ENCODE results near the gene ABHD5. TPM values are rescaled to one million over a fixed set of nuclear protein-coding genes. Genes with fewer than 3 reads are reported as not detected.
A peak's percentile ranks its signal among the peaks of the same experiment; 100 is the strongest.

The ABHD5 gene
- total RNA-seq, 1 donor = 37.6 TPM

DNA sequence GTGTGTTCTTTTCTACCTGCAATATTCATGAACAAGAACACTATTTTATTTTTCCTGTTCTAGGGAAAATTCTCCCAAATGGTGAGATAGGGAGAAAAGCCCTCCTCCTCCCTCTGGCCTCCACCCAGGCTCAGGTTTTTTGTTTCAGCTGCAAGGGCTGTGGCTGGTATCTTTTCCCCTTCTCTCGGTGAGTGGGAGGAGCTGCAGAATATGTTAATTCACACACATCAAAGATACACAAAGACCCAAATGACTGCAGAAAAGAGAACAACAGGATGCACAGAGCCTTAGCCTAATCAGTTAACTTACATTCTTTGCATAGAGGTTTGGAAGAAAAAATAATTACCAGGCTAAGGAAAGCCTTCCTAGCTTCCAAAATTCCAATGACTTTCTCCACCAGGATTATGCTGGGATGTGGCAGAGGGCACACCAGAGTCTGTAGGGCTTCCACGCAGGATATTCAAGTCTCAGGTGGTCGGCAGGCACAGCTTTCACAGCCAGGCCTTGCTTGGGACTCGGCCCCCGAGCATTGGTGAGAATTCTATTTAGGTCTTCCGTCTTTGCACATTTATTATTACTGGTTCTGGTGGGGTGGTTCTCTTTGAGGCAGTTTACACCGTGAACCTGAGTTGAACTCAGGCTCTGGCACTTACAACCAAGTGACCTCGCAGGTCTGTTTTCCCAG is 64.9 kb downstream of the ABHD5 start:
- Histone ChIP-seq H3K4me3 (ENCODE audit: insufficient read depth, low read length) (no peak overlapping the region), H3K27me3 (ENCODE audit: insufficient read depth, low read length) (no peaks in the 10 kb centered on the region), H3K9me3 (ENCODE audit: low read depth, low read length) (no peaks in the 10 kb centered on the region), H3K4me2 (ENCODE audit: insufficient read depth, low read length) (no peak overlapping the region), H4K20me1 (ENCODE audit: insufficient read depth, low read length) (no peaks in the 10 kb centered on the region), H3K27ac (ENCODE audit: low read depth, low read length) (no peak overlapping the region), H3K36me3 (ENCODE audit: insufficient read depth, low read length) (no peaks in the 10 kb centered on the region), H3K79me2 (ENCODE audit: insufficient read depth, low read length) (no peaks in the 10 kb centered on the region), H3K4me1 (ENCODE audit: insufficient read depth, low read length) (peaks cover 40% of the 10 kb centered on the region), H2AFZ (ENCODE audit: low read length) (no peak overlapping the region)
- no peak for DNase-seq (ENCODE audit: insufficient read length, low spot score, missing footprints)
- no peak for TF ChIP-seq CTCF (IDR thresholded peaks at IDR 0.05; ENCODE audit: extremely low read depth, low read depth, low read length)

DNA sequence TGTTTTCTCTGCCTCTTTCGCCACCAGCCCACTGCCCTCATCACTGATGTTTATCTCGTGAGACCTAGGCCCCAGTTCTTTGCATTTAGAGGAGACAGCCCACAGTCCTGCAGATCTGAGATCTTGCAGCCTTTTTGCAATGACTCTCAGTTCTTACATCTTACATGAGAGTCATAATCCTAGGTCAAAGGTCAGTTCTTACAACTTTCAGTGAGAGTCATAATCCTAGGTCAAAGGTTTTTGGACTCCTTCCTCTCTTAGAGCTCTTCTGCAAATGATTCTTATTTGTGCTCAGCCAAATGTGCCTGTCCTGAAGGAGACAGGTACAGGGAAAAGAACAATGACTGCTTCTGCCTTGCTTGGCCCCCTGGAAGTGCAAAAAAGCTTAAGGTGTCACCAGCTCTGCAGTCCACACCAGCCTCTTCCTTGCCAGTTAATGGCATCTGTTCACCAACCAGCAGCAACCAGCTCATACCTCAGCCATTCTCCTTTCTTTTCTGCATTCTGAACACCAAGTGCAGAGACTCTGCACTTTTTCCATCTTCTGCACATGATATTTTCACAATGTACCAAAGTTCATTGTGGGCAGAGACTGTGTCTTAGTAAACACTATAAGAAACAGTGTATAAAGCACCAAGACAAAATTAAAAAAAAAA is 67.1 kb downstream of the ABHD5 start:
- Histone ChIP-seq H2AFZ (ENCODE audit: low read length) (no peak overlapping the region), H3K27me3 (ENCODE audit: insufficient read depth, low read length) (no peaks in the 10 kb centered on the region), H3K4me2 (ENCODE audit: insufficient read depth, low read length) (no peak overlapping the region), H3K79me2 (ENCODE audit: insufficient read depth, low read length) (no peaks in the 10 kb centered on the region), H3K27ac (ENCODE audit: low read depth, low read length) (no peak overlapping the region), H3K36me3 (ENCODE audit: insufficient read depth, low read length) (no peaks in the 10 kb centered on the region), H3K9me3 (ENCODE audit: low read depth, low read length) (no peaks in the 10 kb centered on the region), H3K4me1 (ENCODE audit: insufficient read depth, low read length) (peaks cover 40% of the 10 kb centered on the region), H3K4me3 (ENCODE audit: insufficient read depth, low read length) (no peak overlapping the region), H4K20me1 (ENCODE audit: insufficient read depth, low read length) (no peaks in the 10 kb centered on the region)
- no peak for TF ChIP-seq CTCF (IDR thresholded peaks at IDR 0.05; ENCODE audit: extremely low read depth, low read depth, low read length)
- DNase-seq (ENCODE audit: insufficient read length, low spot score, missing footprints) = no peak

DNA sequence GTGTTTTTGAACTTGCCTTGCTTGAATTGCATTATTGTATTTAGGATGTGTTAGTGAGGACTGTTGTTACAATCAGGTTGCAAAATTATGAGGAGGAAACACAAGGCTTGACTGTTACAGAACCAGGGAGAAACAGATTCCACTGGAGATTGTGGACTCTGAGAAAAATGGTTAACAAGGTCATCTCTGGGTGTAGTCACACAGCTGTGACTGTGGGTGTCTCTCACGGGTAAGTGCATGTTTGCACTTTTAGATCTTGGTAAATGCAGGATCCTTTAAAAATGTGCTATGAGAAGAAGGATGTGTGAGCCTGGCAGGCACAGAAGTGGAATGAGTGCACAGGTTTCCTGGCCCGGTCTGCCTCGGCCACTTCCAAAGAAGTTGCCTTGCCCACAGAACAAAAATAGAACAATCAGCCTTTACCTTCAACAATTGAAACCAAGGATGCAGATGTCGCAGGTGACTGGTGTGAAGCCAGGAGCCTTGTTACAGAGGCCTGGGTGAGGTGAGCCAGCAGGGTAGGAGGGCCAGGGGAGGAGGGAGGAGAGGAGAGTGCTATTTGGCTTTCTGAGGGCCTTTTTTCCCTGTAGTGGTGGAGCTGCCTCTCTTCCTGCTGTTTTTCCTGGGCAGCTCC is 68.0 kb downstream of the ABHD5 start:
- Histone ChIP-seq H3K4me3 (ENCODE audit: insufficient read depth, low read length) (no peak overlapping the region), H4K20me1 (ENCODE audit: insufficient read depth, low read length) (no peaks in the 10 kb centered on the region), H3K79me2 (ENCODE audit: insufficient read depth, low read length) (no peaks in the 10 kb centered on the region), H3K27ac (ENCODE audit: low read depth, low read length) (peak overlapping the region; percentile 87), H3K4me1 (ENCODE audit: insufficient read depth, low read length) (peaks cover 35% of the 10 kb centered on the region), H3K4me2 (ENCODE audit: insufficient read depth, low read length) (peak overlapping the region; percentile 61), H3K9me3 (ENCODE audit: low read depth, low read length) (no peaks in the 10 kb centered on the region), H2AFZ (ENCODE audit: low read length) (peak overlapping the region; percentile 85), H3K36me3 (ENCODE audit: insufficient read depth, low read length) (no peaks in the 10 kb centered on the region), H3K27me3 (ENCODE audit: insufficient read depth, low read length) (no peaks in the 10 kb centered on the region)
- no peak for TF ChIP-seq CTCF (IDR thresholded peaks at IDR 0.05; ENCODE audit: extremely low read depth, low read depth, low read length)
- DNase-seq (ENCODE audit: insufficient read length, low spot score, missing footprints) = no peak

DNA sequence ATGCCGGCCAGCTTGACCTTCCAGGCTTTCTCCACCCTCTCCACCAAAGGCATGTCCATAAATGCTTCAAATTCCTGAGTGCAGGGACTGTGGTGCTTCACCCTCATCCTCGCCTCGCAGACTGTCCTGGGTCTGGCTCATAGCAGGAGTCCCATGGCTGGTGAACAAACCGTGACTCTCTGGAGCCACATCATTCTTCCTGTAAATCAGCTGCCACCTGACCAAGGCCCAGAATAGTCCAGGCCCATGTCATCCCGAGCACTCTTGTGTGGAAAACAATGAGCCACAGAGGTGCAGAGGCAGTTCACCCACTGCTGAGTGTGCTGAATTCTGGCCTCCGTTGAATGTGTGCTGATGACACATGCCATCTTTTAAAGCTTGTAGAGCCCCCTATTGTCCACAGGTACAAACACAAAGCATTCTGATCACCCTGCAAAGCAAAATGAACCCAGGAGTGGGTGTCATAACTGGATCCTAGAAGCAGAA is 68.6 kb downstream of the ABHD5 start:
- peak overlapping the region; percentile 38 for H3K4me3 ChIP-seq (ENCODE audit: insufficient read depth, low read length)
- peaks cover 28% of the 10 kb centered on the region for H3K4me1 ChIP-seq (ENCODE audit: insufficient read depth, low read length)
- no peaks in the 10 kb centered on the region for H3K36me3 ChIP-seq (ENCODE audit: insufficient read depth, low read length)
- no peaks in the 10 kb centered on the region for H4K20me1 ChIP-seq (ENCODE audit: insufficient read depth, low read length)
- peak; percentile 93 for DNase-seq (ENCODE audit: insufficient read length, low spot score, missing footprints)
- peak overlapping the region; percentile 85 for H2AFZ ChIP-seq (ENCODE audit: low read length)
- TF ChIP-seq CTCF (IDR thresholded peaks at IDR 0.05; ENCODE audit: extremely low read depth, low read depth, low read length) = peak; percentile 46
- H3K27ac ChIP-seq (ENCODE audit: low read depth, low read length) = peak overlapping the region; percentile 87
- no peaks in the 10 kb centered on the region for H3K79me2 ChIP-seq (ENCODE audit: insufficient read depth, low read length)
- H3K27me3 ChIP-seq (ENCODE audit: insufficient read depth, low read length) = no peaks in the 10 kb centered on the region
- no peaks in the 10 kb centered on the region for H3K9me3 ChIP-seq (ENCODE audit: low read depth, low read length)
- H3K4me2 ChIP-seq (ENCODE audit: insufficient read depth, low read length) = peak overlapping the region; percentile 61

Measured in osteoblast (primary cell).